GM18519 (cell line): ENCODE results near the gene AAMDC.

Source experiments
- ATAC-seq: cut with Tn5 transposase; IDR thresholded peaks from one replicate; pipeline ENCODE4 v1.9.1; 2021; ENCODE audit warnings: mild to moderate bottlenecking, moderate library complexity; ENCODE audit not compliant: unreplicated experiment, low FRiP score

Gene AAMDC

DNA sequence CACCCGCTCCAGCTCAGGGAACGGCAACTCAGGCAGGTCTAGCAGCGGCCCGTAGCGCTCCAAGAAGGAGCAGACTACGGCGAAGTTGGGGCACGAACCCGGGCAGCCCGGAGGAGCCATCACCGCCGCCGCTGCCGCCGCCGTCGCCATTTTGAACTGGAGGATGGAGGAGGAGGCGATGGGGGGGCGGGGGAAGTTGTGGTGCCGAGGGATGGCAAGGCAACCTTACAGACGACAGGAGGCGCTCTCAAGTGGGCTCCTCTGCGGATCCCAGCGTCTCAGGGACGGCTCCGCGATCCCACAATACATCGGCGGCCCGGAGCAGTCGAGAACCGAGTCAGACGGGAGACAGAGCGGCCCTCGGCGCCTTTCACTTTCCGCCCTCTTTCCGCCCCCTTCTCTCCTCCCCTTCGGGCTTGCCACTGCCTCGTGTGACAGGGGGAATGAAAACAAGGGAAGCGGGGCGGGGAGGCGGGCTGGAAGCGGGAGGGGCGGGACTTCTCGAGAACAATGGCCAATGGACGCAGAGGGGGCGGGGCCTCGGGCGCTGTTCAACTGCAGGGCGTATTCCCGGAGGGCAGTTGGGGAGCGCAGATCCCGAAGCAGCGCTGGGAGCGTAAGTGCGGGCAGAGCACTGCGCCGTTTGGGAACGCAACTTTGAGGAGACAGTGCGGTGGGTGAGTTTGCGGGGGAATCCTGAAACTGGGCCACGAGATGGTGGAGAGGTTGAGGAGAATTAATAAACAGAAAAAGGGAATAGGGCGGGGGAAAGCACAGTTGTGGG lies at the start of gene AAMDC, which contains the start of gene RSF1:
AAMDC (plus strand) TSS at position 580 of the 784 bp plus-strand sequence. CDS start 21,353 bp downstream, outside the sequence.
RSF1 (minus strand) TSS at position 158 of the 784 bp plus-strand sequence; CDS start at position 150, 8 bp downstream.
- ATAC-seq, result peak; percentile 71

DNA sequence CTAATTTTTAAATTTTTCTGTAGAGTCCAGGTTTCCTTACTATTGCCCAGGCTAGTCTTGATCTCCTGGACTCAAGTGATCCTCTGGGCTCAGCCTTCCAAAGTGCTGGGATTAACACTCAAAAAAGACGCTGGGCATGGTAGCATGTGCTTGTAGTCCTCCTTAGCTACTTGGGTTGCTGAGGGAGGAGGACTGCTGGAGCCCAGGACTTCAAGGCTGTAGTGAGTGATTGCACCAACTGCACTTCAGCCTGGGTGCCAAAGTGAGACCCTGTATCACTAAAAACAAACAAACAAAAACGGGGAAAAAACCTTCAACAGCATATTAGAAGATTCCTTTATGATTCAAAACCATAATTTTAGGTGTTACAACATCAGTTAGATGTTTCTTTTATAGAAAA lies 45.0 kb upstream of the AAMDC start:
- ATAC-seq, result no peak

DNA sequence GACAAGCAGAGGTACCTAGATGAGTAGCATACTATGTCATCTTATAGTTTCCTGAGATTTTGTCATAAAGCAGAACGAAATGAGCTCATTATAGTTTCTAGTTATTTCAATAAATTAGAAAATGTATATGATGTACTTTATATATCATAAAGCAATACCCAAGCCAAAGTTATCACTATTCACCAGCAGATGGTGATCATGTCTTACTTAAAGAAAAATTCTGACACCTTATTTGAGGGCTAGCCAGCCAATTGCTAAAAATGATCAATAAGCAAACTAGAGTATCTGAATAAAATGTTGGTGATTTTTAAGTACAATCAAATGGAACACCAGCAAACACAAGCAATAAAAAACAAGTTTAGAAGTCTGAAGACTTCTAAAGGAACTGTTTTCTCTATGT lies 44.5 kb upstream of the AAMDC start:
- no peak for ATAC-seq

DNA sequence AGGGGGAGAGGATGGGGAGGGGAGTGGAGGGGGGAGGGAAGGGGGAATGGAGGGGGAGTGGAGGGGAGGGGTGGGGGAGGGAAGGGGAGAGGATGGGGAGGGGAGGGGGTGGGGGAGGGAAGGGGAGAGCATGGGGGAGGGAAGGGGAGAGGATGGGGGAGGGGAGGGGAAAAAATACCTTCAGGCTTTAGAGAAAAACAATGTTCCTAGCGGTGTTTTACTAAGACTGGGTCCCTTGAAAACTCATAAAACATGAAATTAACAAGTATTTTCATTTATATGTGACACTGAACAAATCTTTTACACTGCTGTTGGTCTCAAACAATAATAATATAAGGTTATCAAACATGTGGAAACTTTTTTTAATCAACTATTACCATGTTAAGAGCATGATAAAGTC lies 42.8 kb upstream of the AAMDC start:
- ATAC-seq, result no peak

DNA sequence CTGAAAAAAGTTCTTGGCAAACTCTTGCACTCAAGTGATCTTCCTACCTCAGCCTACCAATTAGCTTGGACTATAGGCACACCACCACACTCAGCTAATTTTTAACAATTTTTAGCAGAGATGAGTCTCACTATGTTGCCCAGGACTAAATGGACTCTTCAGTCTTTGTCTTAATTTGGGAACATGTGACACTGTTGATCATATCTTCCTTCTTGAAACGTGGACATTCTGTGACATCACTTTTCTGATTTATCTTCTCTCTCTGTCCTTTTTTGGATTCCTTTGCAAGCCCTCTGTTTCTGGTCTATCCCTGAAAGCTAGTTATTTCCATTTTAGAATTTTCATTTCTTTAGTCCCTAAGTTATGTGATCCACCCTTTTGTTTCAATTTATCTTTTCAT lies 42.4 kb upstream of the AAMDC start:
- ATAC-seq, result no peak

DNA sequence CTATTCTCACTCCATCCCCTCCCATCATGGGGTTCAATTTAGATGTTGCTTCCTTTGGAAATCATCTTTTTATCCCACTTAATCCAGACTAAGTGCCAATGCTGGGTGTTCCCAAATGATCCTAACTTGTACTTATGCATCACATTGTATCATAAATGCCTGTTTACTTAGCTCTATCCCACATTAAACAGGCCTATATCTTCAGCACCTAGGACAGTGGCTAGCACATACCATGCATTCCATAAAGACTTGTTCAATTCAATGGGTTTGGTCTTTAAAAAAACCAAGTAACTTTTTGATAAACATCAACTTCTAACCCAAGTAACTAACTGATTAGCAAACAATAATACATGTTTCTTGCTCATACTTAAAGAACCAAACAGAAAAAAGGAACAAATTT lies 41.0 kb upstream of the AAMDC start:
- ATAC-seq, result no peak

DNA sequence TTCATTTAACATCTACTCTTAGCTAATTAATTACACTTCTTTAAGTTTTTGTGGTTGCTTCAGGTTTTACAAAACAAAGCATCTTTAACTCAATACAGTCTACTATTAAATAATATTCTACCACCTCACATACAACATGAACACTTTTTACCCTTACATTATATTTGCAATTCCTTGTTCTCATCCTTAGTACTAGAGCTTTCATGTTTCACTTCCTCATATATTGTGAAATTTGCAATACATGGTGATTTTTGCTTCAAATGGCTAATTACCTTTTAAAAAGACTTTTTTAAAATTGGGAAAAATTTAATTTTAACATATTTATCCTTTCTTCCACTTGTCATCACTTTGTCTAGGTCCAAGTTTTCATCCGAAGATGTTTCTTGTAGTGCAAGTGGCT lies 37.9 kb upstream of the AAMDC start:
- ATAC-seq, result no peak

DNA sequence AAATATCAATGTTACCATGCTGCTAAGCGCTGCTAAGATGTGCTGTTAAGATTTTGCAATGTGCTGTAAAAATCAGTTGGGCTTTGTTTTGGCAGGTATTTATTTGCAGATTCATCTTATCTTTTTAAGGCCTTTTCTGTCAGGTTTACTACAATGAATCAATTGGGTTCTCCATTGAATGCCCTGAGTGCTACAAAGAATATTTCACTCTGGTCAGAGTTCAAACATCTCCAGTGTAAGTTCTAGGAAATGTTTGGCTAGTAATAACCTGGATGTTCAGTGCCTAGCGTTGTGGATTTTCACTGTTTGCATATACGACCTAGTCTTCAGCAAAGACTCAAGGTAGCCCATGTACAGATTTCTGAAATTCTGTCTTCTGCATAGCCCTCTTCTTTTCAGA lies 36.4 kb upstream of the AAMDC start:
- ATAC-seq, result no peak

DNA sequence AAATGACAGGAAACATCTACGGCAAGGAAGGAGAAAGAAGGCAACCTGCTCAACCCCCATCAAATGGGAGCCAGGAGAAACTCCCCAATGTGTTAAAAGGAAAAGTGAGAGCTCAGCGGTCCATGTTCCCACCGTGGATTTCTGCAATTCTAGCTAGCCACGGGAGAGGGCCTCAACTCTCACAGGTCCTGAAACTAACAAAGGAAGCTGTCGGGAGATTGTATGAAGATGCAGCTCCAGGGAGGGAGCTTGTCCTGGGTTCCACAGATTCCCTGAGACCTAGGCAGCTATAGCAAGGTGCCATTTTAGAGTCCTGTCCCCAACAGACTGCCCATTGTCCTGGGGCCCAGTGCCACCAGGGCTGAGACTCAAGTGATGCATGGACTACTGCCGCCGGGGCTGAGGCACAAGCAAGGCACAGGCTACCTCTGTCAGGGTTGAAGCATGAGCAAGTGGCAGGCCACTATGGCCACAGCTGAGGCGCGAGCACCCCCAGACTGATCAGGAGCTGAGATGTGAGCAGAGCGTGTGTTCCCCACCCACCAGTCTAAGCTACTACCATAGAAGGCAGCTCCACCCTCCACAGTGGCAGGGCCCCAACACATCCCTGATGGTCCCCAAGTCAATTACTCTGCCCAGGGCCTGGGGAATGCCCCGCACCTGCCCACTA lies 31.7 kb upstream of the AAMDC start:
- ATAC-seq, result no peak

DNA sequence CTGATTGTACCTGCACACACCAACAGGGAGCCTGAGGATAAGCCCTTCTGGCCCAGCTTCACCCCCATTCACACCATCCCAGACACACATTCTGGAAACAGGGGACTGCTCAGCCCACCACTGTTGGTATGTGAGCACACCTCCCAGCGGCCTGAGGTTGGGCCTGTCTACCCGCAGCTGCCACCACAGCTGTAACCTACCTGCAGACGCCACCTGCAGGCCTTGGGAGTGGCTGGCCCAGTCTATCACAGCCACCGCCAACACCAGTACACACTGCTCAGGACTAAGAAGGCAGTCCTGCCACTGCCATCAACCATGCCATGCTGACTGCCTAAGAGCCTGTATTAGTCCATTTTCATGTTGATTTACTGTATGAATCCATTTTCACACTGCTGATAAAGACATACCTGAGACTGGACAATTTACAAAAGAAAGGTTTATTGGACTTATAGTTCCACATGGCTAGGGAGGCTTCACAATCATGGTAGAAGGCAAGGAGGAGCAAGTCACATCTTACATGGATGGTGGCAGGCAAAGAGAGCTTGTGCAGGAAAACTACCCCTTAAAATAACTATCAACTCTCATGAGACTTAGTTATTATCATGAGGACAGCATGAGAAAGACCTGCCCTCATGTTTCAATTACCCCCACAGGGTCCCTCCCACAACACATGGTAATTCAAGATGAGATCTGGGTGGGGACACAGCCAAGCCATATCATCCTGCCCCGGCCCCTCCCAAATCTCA lies 31.0 kb upstream of the AAMDC start:
- no peak for ATAC-seq

DNA sequence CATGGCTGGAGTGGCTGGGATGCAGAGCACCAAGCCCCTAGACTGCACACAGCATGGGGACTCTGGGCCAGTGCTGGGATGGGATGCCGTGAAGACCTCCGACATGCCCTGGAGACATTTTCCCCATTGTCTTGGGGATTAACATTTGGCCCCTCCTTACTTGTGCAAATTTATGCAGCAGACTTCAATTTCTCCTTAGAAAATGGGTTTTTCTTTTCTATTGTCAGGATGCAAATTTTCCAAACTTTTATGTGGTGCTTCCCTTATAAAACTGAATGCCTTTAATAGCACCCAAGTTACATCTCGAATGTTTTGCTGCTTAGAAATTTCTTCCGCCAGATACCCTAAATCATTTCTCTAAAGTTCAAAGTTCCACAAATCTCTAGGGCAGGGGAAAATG lies 29.6 kb upstream of the AAMDC start:
- no peak for ATAC-seq

DNA sequence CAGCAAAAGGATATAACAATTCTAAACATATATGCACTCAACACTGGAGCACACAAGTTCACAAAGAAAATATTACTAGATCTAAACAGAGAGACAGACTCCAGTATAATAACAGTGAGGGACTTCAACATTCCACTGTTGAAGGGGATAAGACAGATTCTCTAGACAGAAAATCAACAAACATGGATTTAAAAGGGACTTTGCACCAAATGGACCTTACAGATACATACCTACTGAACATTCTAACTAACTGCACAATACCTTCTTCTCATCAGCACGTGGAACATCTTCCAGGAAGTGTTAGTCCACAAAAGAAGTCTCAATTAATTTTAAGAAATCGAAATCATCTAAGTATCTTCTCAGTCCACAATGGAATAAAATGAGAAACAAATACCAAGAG lies 27.0 kb upstream of the AAMDC start:
- ATAC-seq, result no peak

DNA sequence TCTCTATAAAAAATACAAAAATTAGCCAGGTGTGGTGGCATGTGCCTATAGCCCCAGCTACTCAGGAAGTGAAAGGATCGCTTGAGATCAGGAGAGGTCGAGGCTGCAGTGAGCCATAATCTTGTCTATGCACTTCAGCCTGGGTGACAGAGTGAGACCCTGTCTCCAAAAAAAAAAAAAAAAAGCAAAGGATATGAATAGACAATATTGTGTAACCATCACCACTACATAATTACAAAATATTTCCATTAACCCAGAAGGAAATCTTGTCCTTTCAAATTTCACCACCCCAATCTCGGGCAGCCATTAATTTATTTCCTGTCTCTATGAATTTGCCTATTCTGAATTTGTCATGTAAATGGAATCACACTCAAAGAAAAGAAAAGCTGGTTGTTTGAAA lies 21.6 kb upstream of the AAMDC start:
- no peak for ATAC-seq

DNA sequence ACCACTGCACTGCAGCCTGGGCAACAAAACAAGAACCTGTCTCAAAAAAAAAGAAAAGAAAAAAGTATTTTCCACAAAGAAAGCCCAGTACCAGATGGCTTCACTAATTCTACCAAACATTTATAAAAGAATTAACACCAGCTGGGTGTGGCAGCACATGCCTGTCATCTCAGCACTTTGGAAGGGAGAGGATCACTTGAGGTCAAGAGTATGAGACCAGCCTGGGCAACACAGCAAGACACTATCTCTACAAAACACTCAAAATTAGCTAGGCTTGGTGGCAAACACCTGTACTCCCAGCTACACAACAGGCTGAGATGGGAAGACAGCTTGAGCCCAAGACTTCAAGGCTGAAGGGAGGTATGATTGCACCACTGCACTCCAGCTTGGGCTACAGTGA lies 20.5 kb upstream of the AAMDC start:
- no peak for ATAC-seq

DNA sequence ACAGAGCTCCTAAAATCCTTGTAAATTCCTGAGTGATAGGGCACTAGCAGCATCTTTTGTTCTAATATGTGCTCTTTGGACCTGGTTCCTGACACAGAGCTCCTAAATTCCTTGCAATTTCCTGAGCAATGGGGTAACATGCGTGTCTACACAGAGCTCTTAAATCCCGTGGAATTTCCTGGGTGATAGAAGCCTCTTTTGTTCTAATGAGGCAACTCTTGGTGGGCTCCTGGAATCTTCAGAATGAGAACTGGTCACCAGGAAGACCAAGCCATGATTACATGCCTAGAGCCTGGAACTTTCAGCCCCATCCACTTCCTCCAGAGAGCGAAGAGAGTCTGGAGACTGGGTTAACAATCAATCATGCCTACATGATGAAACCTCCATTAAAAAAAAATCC lies 19.5 kb upstream of the AAMDC start:
- no peak for ATAC-seq

DNA sequence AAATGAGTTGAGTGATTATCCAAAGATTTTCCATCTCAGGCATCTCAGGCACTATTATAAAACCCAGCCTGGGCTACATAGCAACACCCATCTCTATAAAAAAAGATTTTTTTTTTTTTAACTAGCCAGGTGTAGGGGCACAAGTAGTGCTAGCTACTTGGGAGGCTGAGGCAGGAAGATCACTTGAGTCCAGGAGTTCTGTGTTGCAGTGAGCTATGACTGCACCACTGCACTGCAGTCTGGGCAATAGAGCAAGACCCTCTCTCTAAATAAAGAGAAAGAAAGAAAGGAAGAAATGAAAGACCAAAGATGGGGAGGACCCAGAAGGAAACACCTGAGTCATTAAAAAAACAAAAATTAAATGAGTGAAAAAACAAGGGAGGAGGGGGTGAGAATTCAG lies 14.5 kb upstream of the AAMDC start:
- no peak for ATAC-seq

DNA sequence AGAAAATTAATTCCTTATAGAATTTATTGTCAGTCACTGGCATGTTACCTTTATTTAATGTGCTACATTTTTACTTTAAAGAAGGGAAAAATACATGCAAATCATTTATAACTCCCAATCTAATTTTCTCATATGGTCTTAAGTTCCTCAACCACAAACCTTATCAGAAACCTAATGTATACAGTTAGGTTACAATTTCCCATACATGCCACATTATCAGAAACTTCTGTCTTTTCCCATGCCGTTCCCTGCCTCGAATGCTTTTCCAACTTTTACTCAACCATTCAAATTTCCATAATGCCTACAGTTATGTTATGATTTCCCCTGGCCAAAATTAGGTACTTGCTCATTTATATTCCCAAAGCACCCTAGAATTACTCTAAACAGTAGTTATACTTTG lies 14.0 kb upstream of the AAMDC start:
- ATAC-seq, result no peak

DNA sequence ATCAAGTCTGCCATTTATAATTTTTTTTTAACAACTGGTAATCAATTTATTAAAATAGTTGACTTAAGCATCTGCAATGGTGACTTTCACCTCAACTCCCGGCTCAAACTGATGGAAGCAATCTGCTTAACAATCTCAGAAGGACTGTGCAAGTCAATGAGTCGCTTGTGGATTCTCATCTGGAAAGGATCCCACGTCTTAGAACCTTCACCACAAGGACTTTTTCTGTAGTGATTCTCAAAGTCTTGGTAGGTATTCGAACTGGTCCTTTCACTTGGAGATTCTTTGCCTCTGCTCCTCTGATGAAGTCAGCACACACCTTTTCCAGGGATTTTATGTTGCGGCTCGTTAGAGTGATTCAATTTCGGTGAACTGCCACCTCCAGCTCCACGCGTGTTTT lies 7.7 kb upstream of the AAMDC start:
- no peak for ATAC-seq

DNA sequence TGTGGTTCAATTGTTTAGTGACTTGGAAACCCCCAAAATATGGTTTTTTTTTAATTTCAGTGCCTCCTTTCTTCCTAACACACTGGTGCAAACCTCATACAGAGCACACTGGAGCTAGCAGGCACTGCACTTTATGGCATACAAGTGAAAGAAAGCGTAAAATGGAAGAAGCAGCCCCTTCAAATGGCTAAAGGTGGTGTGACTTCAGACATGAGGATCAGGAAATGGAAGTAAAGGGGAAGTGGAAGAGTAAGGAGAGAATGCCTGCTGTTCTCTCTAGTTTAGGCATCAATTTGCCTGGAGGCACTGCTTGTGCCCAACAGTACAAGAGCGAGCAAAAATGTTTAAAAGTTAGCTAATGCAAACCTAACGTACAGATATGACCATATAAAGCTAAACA lies 6.1 kb upstream of the AAMDC start:
- ATAC-seq, result no peak

DNA sequence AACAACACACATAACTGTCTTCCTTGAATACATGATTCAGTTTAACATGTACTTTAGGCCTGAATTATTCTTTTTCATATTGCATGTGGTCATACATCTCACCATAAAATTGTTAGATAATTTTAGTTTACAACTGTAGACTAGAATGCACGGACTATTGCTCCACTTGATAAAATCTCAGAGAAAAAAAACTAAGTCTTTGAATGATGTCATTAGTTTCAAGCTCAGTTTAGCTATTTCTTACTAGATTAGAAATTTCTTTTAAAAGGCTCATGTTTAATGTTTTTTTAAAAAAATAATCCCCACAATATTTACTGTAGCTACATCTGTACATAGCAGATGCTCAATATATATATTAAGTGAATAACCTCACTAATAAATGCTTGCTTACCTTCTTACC lies 5.5 kb upstream of the AAMDC start:
- ATAC-seq, result no peak

DNA sequence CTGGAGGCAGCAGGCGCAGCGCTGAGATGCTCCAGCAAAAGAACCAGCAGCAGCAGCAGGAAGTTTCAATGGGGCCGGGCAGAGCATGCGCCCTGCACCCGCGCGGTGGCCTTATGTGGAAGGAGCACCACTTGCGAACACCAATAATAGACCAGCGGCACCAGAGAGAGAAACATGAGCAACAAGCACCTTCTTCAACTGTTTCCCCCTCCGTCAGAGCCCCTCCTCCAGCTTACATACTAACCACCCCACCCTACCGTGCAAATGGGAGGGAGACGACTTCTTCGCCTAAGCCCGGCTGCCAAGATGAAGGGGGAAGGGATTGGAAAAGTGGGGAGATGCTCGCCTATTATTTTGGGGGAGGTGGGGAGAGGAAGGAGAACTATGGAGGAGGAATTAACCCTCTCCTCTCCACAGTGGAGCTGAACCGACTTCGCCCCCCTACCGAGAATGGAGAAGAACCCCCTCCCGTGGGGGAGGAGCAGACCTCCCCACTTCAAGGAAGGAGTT lies 1.5 kb upstream of the AAMDC start:
- peak; percentile 50 for ATAC-seq
